Measurements from ENCODE around the gene KRTAP10-11. TPM values are rescaled to one million over a fixed set of nuclear protein-coding genes. Genes with fewer than 3 reads are reported as not detected.

The KRTAP10-11 gene
- total and polyA plus RNA-seq, 8 donors = not detected

GRCh38 chr21:44613386-44614155 lies 32.6 kb upstream of the KRTAP10-11 start:
- no peak for TF ChIP-seq CTCF (IDR thresholded peaks at IDR 0.05)

GRCh38 chr21:44614161-44614631 lies 32.0 kb upstream of the KRTAP10-11 start:
- TF ChIP-seq CTCF (IDR thresholded peaks at IDR 0.05) = no peak
- H3K36me3 ChIP-seq = no peaks in the 10 kb centered on the region
- DNase-seq (peak in 1 of 4 donors; percentile 60), ATAC-seq (no peak)
- H3K4me3 ChIP-seq = no peak overlapping the region
- peaks cover 0 to 27% of the 10 kb centered on the region in 2 donors for H3K9me3 ChIP-seq
- H3K27me3 ChIP-seq = peaks cover 0 to 36% of the 10 kb centered on the region in 2 donors
- intact Hi-C loops (cut with DNase I) = no loop called here
- H3K27ac ChIP-seq = no peak overlapping the region
- H3K4me1 ChIP-seq = no peaks in the 10 kb centered on the region

More at GRCh38 chr21:44613386-44614155, 32.6 kb upstream of the KRTAP10-11 start:
- H3K4me1 ChIP-seq = no peaks in the 10 kb centered on the region
- intact Hi-C loops (cut with DNase I) = no loop called here
- peaks cover 0 to 36% of the 10 kb centered on the region in 2 donors for H3K27me3 ChIP-seq
- no peak overlapping the region for H3K4me3 ChIP-seq
- DNase-seq = peak in 1 of 4 donors; percentile 57
- peaks cover 0 to 27% of the 10 kb centered on the region in 2 donors for H3K9me3 ChIP-seq
- ATAC-seq = no peak
- H3K36me3 ChIP-seq = no peaks in the 10 kb centered on the region
- H3K27ac ChIP-seq = no peak overlapping the region

- no peak overlapping the region for H3K27ac ChIP-seq
- H3K4me1 ChIP-seq = no peaks in the 10 kb centered on the region
- H3K36me3 ChIP-seq = no peaks in the 10 kb centered on the region
- H3K27me3 ChIP-seq = peaks cover 0 to 36% of the 10 kb centered on the region in 2 donors
- ATAC-seq (no peak), DNase-seq (peak in 1 of 4 donors; percentile 64)
- no peak for TF ChIP-seq CTCF (IDR thresholded peaks at IDR 0.05)
- H3K9me3 ChIP-seq = peaks cover 0 to 23% of the 10 kb centered on the region in 2 donors
- intact Hi-C loops (cut with DNase I) = no loop called here
- H3K4me3 ChIP-seq = no peak overlapping the region
These were observed 31.2 kb upstream of the KRTAP10-11 start for GRCh38 chr21:44614961-44615391.

GRCh38 chr21:44615466-44615865 lies 30.7 kb upstream of the KRTAP10-11 start:
- no peak for ATAC-seq
- intact Hi-C loops (cut with DNase I) = no loop called here
- no peak overlapping the region for H3K4me3 ChIP-seq
- H3K9me3 ChIP-seq = peaks cover 0 to 23% of the 10 kb centered on the region in 2 donors
- no peak overlapping the region for H3K27ac ChIP-seq
- DNase-seq = no peak
- H3K27me3 ChIP-seq = peaks cover 0 to 36% of the 10 kb centered on the region in 2 donors
- TF ChIP-seq CTCF (IDR thresholded peaks at IDR 0.05) = no peak
- H3K36me3 ChIP-seq = no peaks in the 10 kb centered on the region
- no peaks in the 10 kb centered on the region for H3K4me1 ChIP-seq

- DNase-seq (peak in 1 of 4 donors; percentile 54), ATAC-seq (no peak)
- H3K4me1 ChIP-seq = no peaks in the 10 kb centered on the region
- intact Hi-C loops (cut with DNase I) = no loop called here
- no peaks in the 10 kb centered on the region for H3K36me3 ChIP-seq
- H3K4me3 ChIP-seq = no peak overlapping the region
- TF ChIP-seq CTCF (IDR thresholded peaks at IDR 0.05) = no peak
- peaks cover 0 to 36% of the 10 kb centered on the region in 2 donors for H3K27me3 ChIP-seq
- H3K27ac ChIP-seq = no peak overlapping the region
- H3K9me3 ChIP-seq = peaks cover 0 to 22% of the 10 kb centered on the region in 2 donors
These were observed 30.2 kb upstream of the KRTAP10-11 start for GRCh38 chr21:44615911-44616590.
